ENCODE results near the gene NXNL1.

The NXNL1 gene

DNA sequence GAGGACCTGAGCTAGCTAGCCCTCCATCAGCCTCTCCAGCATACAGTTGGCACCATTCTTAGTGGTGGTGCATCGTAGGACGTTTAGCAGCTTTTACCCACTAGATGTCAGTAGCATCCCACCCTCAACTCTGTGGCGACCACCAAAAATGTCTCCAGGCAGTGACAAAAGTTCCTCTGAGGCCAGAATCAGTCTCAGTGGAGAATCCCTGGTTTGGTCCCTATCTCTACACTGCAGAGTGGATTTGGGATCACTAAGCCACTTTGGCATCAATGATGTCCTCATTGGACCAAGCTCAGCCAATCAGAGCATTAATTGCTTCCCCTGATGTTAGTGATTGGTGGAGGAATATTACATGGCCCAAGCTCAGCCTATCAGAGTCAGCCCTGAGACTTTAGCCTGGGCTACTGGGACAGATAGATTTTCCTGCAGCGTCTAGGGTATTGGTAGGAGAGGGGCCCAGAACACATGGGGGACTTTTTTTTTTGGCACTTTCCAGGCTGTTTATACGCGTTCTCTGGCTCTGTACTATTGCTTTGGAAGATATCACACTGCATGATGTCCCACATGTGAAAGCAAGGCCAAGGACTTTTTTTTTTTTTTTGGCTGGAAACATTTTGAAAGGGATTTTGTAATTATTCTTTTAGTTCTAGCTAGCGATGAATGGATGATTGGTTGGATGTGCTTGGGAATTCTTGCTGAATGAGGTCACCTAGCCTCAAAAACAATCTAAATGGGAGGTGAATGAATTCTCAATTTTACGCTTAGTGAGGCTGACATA, 19.3 kb downstream of the NXNL1 start:
- Histone ChIP-seq H3K4me3 (ENCODE audit: low read depth, low read length) (no peak overlapping the region), H3K9me3 (ENCODE audit: insufficient read depth, low read depth, low read length) (peaks cover under 1% of the 10 kb centered on the region)

DNA sequence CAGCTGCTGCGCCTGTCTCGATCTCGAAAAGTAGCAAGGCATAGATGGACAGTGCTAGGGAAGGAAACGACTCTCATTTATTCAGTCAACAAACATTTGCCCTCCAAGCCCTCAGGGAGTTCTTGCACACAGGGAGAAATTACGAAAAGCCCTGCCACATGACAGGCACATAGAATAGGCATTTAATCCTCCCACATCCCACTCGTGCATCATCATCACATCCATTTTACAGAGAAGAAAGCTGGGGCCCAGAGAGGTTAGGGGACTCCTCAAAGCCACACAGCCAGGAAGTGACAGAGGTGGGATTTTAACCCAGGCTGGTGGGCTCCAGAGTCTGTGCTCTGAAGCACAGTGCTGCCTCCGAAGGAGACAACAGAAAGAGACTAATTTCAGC, 23.9 kb downstream of the NXNL1 start:
- no peaks in the 10 kb centered on the region for H3K27me3 ChIP-seq (ENCODE audit: insufficient read depth, low read length)
- H2AK5ac ChIP-seq (ENCODE audit: low read length): no peak overlapping the region
- H3K36me3 ChIP-seq (ENCODE audit: control insufficient read depth in 1 of 2, insufficient read depth in 2 of 2, low read length in 2 of 2): no peaks in the 10 kb centered on the region
- no peak overlapping the region for H4K12ac ChIP-seq (ENCODE audit: low read depth, low read length)
- no peak overlapping the region for H2BK120ac ChIP-seq (ENCODE audit: insufficient read depth, low read length, poor library complexity)
- H4K8ac ChIP-seq (ENCODE audit: low read depth, low read length): no peak overlapping the region
- no peak overlapping the region for H3K14ac ChIP-seq (ENCODE audit: low read length)
- WGBS (ENCODE audit: extremely low coverage, insufficient coverage, insufficient read length): no CpG with 5 or more reads among the region's 7 CpGs
- H3K9ac ChIP-seq (ENCODE audit: low read length): no peak overlapping the region
- H3K79me2 ChIP-seq (ENCODE audit: control insufficient read depth, insufficient read depth, low read length, poor library complexity): no peaks in the 10 kb centered on the region
- H3K9me3 ChIP-seq (ENCODE audit: insufficient read depth, low read depth, low read length): peaks cover 4% of the 10 kb centered on the region
- no peak overlapping the region for H4K91ac ChIP-seq (ENCODE audit: low read depth, low read length)
- no peak overlapping the region for H3K18ac ChIP-seq (ENCODE audit: low read length)
- no peak overlapping the region for H2BK12ac ChIP-seq (ENCODE audit: low read length)
- H3K4ac ChIP-seq (ENCODE audit: low read depth, low read length): no peak overlapping the region
- H3K4me1 ChIP-seq (ENCODE audit: control insufficient read depth in 1 of 2, insufficient read depth in 2 of 2, low read length in 2 of 2): no peaks in the 10 kb centered on the region
- no peaks in the 10 kb centered on the region for H3K79me1 ChIP-seq (ENCODE audit: low read length)
- DNase-seq: peak; percentile 42 to 77
- H3K4me3 ChIP-seq (ENCODE audit: low read depth, low read length): no peak overlapping the region
- H2BK5ac ChIP-seq (ENCODE audit: low read depth, low read length, poor library complexity): no peak overlapping the region
- no peak overlapping the region for H3K4me2 ChIP-seq (ENCODE audit: low read length)
- no peak overlapping the region for H2AFZ ChIP-seq (ENCODE audit: insufficient read depth, low read length, poor library complexity)
- H3K23ac ChIP-seq (ENCODE audit: low read length): no peak overlapping the region
- no peak overlapping the region for H3K27ac ChIP-seq (ENCODE audit: low read depth, low read length)

More for the DNA sequence above, 19.3 kb downstream of the NXNL1 start:
- Histone ChIP-seq H3K4me1 (ENCODE audit: control insufficient read depth in 1 of 2, insufficient read depth in 2 of 2, low read length in 2 of 2) (no peaks in the 10 kb centered on the region), H3K23ac (ENCODE audit: low read length) (no peak overlapping the region), H2AFZ (ENCODE audit: insufficient read depth, low read length, poor library complexity) (no peak overlapping the region), H2BK120ac (ENCODE audit: insufficient read depth, low read length, poor library complexity) (no peak overlapping the region), H4K91ac (ENCODE audit: low read depth, low read length) (no peak overlapping the region), H3K4me2 (ENCODE audit: low read length) (no peak overlapping the region), H2AK5ac (ENCODE audit: low read length) (no peak overlapping the region), H3K79me2 (ENCODE audit: control insufficient read depth, insufficient read depth, low read length, poor library complexity) (no peaks in the 10 kb centered on the region), H3K79me1 (ENCODE audit: low read length) (no peaks in the 10 kb centered on the region), H2BK5ac (ENCODE audit: low read depth, low read length, poor library complexity) (no peak overlapping the region), H3K36me3 (ENCODE audit: control insufficient read depth in 1 of 2, insufficient read depth in 2 of 2, low read length in 2 of 2) (no peaks in the 10 kb centered on the region), H4K12ac (ENCODE audit: low read depth, low read length) (no peak overlapping the region), H3K18ac (ENCODE audit: low read length) (no peak overlapping the region), H3K4ac (ENCODE audit: low read depth, low read length) (no peak overlapping the region), H3K27me3 (ENCODE audit: insufficient read depth, low read length) (no peaks in the 10 kb centered on the region), H4K8ac (ENCODE audit: low read depth, low read length) (no peak overlapping the region), H3K9ac (ENCODE audit: low read length) (no peak overlapping the region), H2BK12ac (ENCODE audit: low read length) (no peak overlapping the region), H3K27ac (ENCODE audit: low read depth, low read length) (no peak overlapping the region), H3K14ac (ENCODE audit: low read length) (no peak overlapping the region)
- peak in 1 of 2 donors; percentile 37 for DNase-seq
- no CpG with 5 or more reads among the region's 8 CpGs for WGBS (ENCODE audit: extremely low coverage, insufficient coverage, insufficient read length)

GRCh38 chr19:17436094-17436873, 24.4 kb downstream of the NXNL1 start:
- H3K14ac ChIP-seq (ENCODE audit: low read length): no peak overlapping the region
- H3K4me1 ChIP-seq (ENCODE audit: control insufficient read depth in 1 of 2, insufficient read depth in 2 of 2, low read length in 2 of 2): no peaks in the 10 kb centered on the region
- H3K4me3 ChIP-seq (ENCODE audit: low read depth, low read length): no peak overlapping the region
- no peak overlapping the region for H2BK12ac ChIP-seq (ENCODE audit: low read length)
- H3K79me1 ChIP-seq (ENCODE audit: low read length): no peaks in the 10 kb centered on the region
- no peak overlapping the region for H4K8ac ChIP-seq (ENCODE audit: low read depth, low read length)
- H2BK5ac ChIP-seq (ENCODE audit: low read depth, low read length, poor library complexity): no peak overlapping the region
- H4K91ac ChIP-seq (ENCODE audit: low read depth, low read length): no peak overlapping the region
- H3K79me2 ChIP-seq (ENCODE audit: control insufficient read depth, insufficient read depth, low read length, poor library complexity): no peaks in the 10 kb centered on the region
- no peak overlapping the region for H3K18ac ChIP-seq (ENCODE audit: low read length)
- H4K12ac ChIP-seq (ENCODE audit: low read depth, low read length): no peak overlapping the region
- no peaks in the 10 kb centered on the region for H3K36me3 ChIP-seq (ENCODE audit: control insufficient read depth in 1 of 2, insufficient read depth in 2 of 2, low read length in 2 of 2)
- WGBS (ENCODE audit: extremely low coverage, insufficient coverage, insufficient read length): no CpG with 5 or more reads among the region's 25 CpGs
- H3K23ac ChIP-seq (ENCODE audit: low read length): no peak overlapping the region
- no peak overlapping the region for H2AFZ ChIP-seq (ENCODE audit: insufficient read depth, low read length, poor library complexity)
- H3K4ac ChIP-seq (ENCODE audit: low read depth, low read length): no peak overlapping the region
- H3K27me3 ChIP-seq (ENCODE audit: insufficient read depth, low read length): no peaks in the 10 kb centered on the region
- H3K27ac ChIP-seq (ENCODE audit: low read depth, low read length): no peak overlapping the region
- DNase-seq: peak in 1 of 2 donors; percentile 47
- H2AK5ac ChIP-seq (ENCODE audit: low read length): no peak overlapping the region
- H2BK120ac ChIP-seq (ENCODE audit: insufficient read depth, low read length, poor library complexity): no peak overlapping the region
- H3K9ac ChIP-seq (ENCODE audit: low read length): no peak overlapping the region
- H3K4me2 ChIP-seq (ENCODE audit: low read length): no peak overlapping the region
- peaks cover 4% of the 10 kb centered on the region for H3K9me3 ChIP-seq (ENCODE audit: insufficient read depth, low read depth, low read length)

- Histone ChIP-seq H3K4me1 (ENCODE audit: control insufficient read depth in 1 of 2, insufficient read depth in 2 of 2, low read length in 2 of 2) (no peaks in the 10 kb centered on the region), H4K12ac (ENCODE audit: low read depth, low read length) (no peak overlapping the region), H2BK120ac (ENCODE audit: insufficient read depth, low read length, poor library complexity) (no peak overlapping the region), H3K36me3 (ENCODE audit: control insufficient read depth in 1 of 2, insufficient read depth in 2 of 2, low read length in 2 of 2) (no peaks in the 10 kb centered on the region), H3K9me3 (ENCODE audit: insufficient read depth, low read depth, low read length) (peaks cover 4% of the 10 kb centered on the region), H2BK5ac (ENCODE audit: low read depth, low read length, poor library complexity) (no peak overlapping the region), H3K18ac (ENCODE audit: low read length) (no peak overlapping the region), H2AFZ (ENCODE audit: insufficient read depth, low read length, poor library complexity) (no peak overlapping the region), H3K9ac (ENCODE audit: low read length) (no peak overlapping the region), H3K79me2 (ENCODE audit: control insufficient read depth, insufficient read depth, low read length, poor library complexity) (no peaks in the 10 kb centered on the region), H2AK5ac (ENCODE audit: low read length) (no peak overlapping the region), H3K27me3 (ENCODE audit: insufficient read depth, low read length) (no peaks in the 10 kb centered on the region), H3K4me3 (ENCODE audit: low read depth, low read length) (no peak overlapping the region), H3K23ac (ENCODE audit: low read length) (no peak overlapping the region), H3K27ac (ENCODE audit: low read depth, low read length) (no peak overlapping the region), H3K79me1 (ENCODE audit: low read length) (no peaks in the 10 kb centered on the region), H4K8ac (ENCODE audit: low read depth, low read length) (no peak overlapping the region), H3K14ac (ENCODE audit: low read length) (no peak overlapping the region), H4K91ac (ENCODE audit: low read depth, low read length) (no peak overlapping the region), H3K4ac (ENCODE audit: low read depth, low read length) (no peak overlapping the region), H2BK12ac (ENCODE audit: low read length) (no peak overlapping the region), H3K4me2 (ENCODE audit: low read length) (no peak overlapping the region)
- no CpG with 5 or more reads among the region's 7 CpGs for WGBS (ENCODE audit: extremely low coverage, insufficient coverage, insufficient read length)
- DNase-seq: no peak
Observed at GRCh38 chr19:17435218-17435617, 25.5 kb downstream of the NXNL1 start.

Measured in trophoblast cell (in vitro differentiated cells and primary cell).